Measurements from ENCODE around the gene CDC42BPG. TPM values are rescaled to one million over a fixed set of nuclear protein-coding genes. Genes with fewer than 3 reads are reported as not detected.

The CDC42BPG gene
- total and polyA plus RNA-seq, 2 donors (not counting 1 experiment from before 2014, with no cell fraction given) = 0.03 to 0.33 TPM

DNA sequence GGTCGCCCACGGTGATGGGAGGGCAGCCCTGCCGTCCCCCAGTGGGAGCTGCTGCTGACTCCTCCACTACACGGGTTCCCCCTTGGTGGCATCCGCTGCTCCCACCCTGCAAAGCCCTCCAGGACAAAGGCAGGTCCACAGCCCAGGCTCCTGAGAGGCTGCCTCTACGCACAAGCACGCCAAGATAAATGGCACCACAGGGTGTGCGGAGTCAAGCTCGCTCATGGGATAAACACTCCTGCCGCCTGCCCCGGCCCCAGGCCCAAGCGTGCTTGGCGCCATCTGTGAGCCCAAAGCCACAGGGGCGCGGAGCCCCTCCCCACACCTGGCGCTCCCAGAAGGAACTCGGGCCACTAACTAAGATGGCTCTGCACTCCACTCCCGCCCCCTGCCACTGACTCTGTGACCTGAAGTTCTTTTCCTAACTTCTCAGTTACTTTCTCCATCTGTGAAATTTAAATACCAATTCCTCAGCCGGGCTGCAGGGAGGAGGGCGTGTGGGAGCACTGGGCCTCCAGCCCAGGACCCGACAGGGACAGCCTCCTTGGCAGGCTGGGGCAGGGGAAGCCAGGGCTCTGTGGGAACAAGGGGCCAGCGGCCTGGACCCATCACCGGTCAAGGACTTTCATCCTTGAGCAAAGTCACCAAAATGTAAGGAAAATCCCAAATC is 19.1 kb upstream of the CDC42BPG start:
- Histone ChIP-seq H3K9me3 (ENCODE audit: control insufficient read depth, insufficient read depth, low read depth, low read length) (no peaks in the 10 kb centered on the region), H3K36me3 (ENCODE audit: control insufficient read depth, insufficient read depth, low read length) (peaks cover 15% of the 10 kb centered on the region), H4K20me1 (ENCODE audit: control insufficient read depth, extremely low read depth, insufficient read depth, low read length) (no peaks in the 10 kb centered on the region), H3K79me2 (ENCODE audit: control insufficient read depth, insufficient read depth, low read length) (peaks cover 80% of the 10 kb centered on the region), H3K9ac (ENCODE audit: insufficient read depth, low read length) (peak overlapping the region; percentile 76), H3K27ac (ENCODE audit: insufficient read depth, low read length) (peak overlapping the region; percentile 99), H3K4me3 (replicated peaks in 1 of 4; ENCODE audit: control extremely low read depth in 1 of 4, insufficient read depth in 1 of 4, low read depth in 3 of 4, low read length in 4 of 4) (peak overlapping the region in 1 of 4 experiments; percentile 46), H3K4me1 (ENCODE audit: control insufficient read depth, extremely low read depth, insufficient read depth, low read length) (peaks cover 54% of the 10 kb centered on the region), H3K4me2 (ENCODE audit: extremely low read depth, insufficient read depth, low read length) (peak overlapping the region; percentile 78), H3K27me3 (ENCODE audit: control insufficient read depth, insufficient read depth, low read length) (no peaks in the 10 kb centered on the region), H2AFZ (ENCODE audit: low read length) (no peak overlapping the region)
- DNase-seq (ENCODE audit: low read depth in 2 of 2) = peak in 1 of 2 donors; percentile 73
- TF ChIP-seq, protein P1, sequence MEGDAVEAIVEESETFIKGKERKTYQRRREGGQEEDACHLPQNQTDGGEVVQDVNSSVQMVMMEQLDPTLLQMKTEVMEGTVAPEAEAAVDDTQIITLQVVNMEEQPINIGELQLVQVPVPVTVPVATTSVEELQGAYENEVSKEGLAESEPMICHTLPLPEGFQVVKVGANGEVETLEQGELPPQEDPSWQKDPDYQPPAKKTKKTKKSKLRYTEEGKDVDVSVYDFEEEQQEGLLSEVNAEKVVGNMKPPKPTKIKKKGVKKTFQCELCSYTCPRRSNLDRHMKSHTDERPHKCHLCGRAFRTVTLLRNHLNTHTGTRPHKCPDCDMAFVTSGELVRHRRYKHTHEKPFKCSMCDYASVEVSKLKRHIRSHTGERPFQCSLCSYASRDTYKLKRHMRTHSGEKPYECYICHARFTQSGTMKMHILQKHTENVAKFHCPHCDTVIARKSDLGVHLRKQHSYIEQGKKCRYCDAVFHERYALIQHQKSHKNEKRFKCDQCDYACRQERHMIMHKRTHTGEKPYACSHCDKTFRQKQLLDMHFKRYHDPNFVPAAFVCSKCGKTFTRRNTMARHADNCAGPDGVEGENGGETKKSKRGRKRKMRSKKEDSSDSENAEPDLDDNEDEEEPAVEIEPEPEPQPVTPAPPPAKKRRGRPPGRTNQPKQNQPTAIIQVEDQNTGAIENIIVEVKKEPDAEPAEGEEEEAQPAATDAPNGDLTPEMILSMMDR (conservative IDR thresholded peaks at IDR 0.05 in 1 of 2, IDR thresholded peaks at IDR 0.05 in 1 of 2; ENCODE audit: low read depth in 1 of 2, low read length in 2 of 2) = no peak
- no peak for TF ChIP-seq EZH2 (IDR thresholded peaks at IDR 0.05; ENCODE audit: low read length, missing control alignments)

- Histone ChIP-seq H3K9me3 (ENCODE audit: control insufficient read depth, insufficient read depth, low read depth, low read length) (no peaks in the 10 kb centered on the region), H3K79me2 (ENCODE audit: control insufficient read depth, insufficient read depth, low read length) (peaks cover 77% of the 10 kb centered on the region), H3K27me3 (ENCODE audit: control insufficient read depth, insufficient read depth, low read length) (no peaks in the 10 kb centered on the region), H3K9ac (ENCODE audit: insufficient read depth, low read length) (peak overlapping the region; percentile 76), H3K36me3 (ENCODE audit: control insufficient read depth, insufficient read depth, low read length) (peaks cover 16% of the 10 kb centered on the region), H3K4me3 (replicated peaks in 1 of 4; ENCODE audit: control extremely low read depth in 1 of 4, insufficient read depth in 1 of 4, low read depth in 3 of 4, low read length in 4 of 4) (peak overlapping the region in 1 of 4 experiments; percentile 46), H2AFZ (ENCODE audit: low read length) (no peak overlapping the region), H3K4me1 (ENCODE audit: control insufficient read depth, extremely low read depth, insufficient read depth, low read length) (peaks cover 50% of the 10 kb centered on the region), H3K4me2 (ENCODE audit: extremely low read depth, insufficient read depth, low read length) (peak overlapping the region; percentile 78), H3K27ac (ENCODE audit: insufficient read depth, low read length) (peak overlapping the region; percentile 99), H4K20me1 (ENCODE audit: control insufficient read depth, extremely low read depth, insufficient read depth, low read length) (no peaks in the 10 kb centered on the region)
- peak; percentile 34 to 56 for DNase-seq (ENCODE audit: low read depth in 2 of 2)
- no peak for TF ChIP-seq EZH2 (IDR thresholded peaks at IDR 0.05; ENCODE audit: low read length, missing control alignments)
- TF ChIP-seq, protein P1 (conservative IDR thresholded peaks at IDR 0.05 in 1 of 2, IDR thresholded peaks at IDR 0.05 in 1 of 2; ENCODE audit: low read depth in 1 of 2, low read length in 2 of 2) = no peak
These were observed 18.5 kb upstream of the CDC42BPG start for GRCh38 chr11:64862987-64863390.

DNA sequence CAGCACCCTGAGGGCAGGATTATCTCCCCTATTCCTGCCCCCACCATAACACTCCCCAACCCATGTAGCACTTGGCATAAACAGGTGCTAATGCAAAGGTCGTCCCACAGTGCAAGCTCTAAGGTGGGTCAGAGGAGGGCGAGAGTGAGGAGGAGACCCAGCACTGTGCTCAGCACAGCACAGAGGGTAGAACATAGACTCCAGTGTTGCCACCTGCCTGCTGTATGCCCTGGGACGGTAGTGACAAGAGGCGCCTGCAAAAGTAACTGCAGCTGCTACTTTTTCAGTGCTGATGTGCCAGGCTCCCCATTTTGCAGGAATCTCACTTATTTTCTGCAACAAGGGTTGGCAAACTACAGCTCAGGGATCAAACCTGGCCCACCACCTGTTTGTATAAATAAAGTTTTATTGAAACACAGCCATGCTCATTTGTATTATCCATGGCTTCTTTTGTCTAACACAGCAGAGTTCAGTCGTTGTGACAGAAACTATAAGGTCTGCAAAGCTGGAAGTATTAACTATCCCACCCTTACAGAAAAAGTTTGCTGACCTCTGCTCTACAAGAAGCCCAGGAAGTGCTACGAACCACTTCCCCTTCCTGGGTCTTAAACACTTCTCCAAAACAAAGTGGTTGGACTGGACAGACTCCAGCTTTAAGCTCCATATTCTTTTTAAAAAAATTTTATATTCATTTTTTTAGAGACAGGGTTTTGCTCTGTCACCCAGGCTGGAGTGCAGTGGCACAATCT is 16.9 kb upstream of the CDC42BPG start:
- H3K9me3 ChIP-seq (ENCODE audit: control insufficient read depth, insufficient read depth, low read depth, low read length) = no peaks in the 10 kb centered on the region
- H3K4me2 ChIP-seq (ENCODE audit: extremely low read depth, insufficient read depth, low read length) = no peak overlapping the region
- DNase-seq (ENCODE audit: low read depth in 2 of 2) = no peak
- no peak overlapping the region for H3K27ac ChIP-seq (ENCODE audit: insufficient read depth, low read length)
- H4K20me1 ChIP-seq (ENCODE audit: control insufficient read depth, extremely low read depth, insufficient read depth, low read length) = no peaks in the 10 kb centered on the region
- no peak overlapping the region for H2AFZ ChIP-seq (ENCODE audit: low read length)
- H3K9ac ChIP-seq (ENCODE audit: insufficient read depth, low read length) = no peak overlapping the region
- no peak overlapping the region for H3K4me3 ChIP-seq (replicated peaks in 1 of 4; ENCODE audit: control extremely low read depth in 1 of 4, insufficient read depth in 1 of 4, low read depth in 3 of 4, low read length in 4 of 4)
- peaks cover 72% of the 10 kb centered on the region for H3K79me2 ChIP-seq (ENCODE audit: control insufficient read depth, insufficient read depth, low read length)
- TF ChIP-seq, protein P1 (conservative IDR thresholded peaks at IDR 0.05 in 1 of 2, IDR thresholded peaks at IDR 0.05 in 1 of 2; ENCODE audit: low read depth in 1 of 2, low read length in 2 of 2) = no peak
- no peak for TF ChIP-seq EZH2 (IDR thresholded peaks at IDR 0.05; ENCODE audit: low read length, missing control alignments)
- H3K4me1 ChIP-seq (ENCODE audit: control insufficient read depth, extremely low read depth, insufficient read depth, low read length) = peaks cover 51% of the 10 kb centered on the region
- H3K27me3 ChIP-seq (ENCODE audit: control insufficient read depth, insufficient read depth, low read length) = no peaks in the 10 kb centered on the region
- H3K36me3 ChIP-seq (ENCODE audit: control insufficient read depth, insufficient read depth, low read length) = peaks cover 25% of the 10 kb centered on the region
